HepG2 (cell line): ENCODE measurements around the gene FUBP3. TPM values are rescaled to one million over a fixed set of nuclear protein-coding genes. Genes with fewer than 3 reads are reported as not detected.

Experiments
- ATF1 ChIP-seq: IDR thresholded peaks from 2 replicates; pipeline ENCODE4 v1.6.1; 2016; ENCODE audit warnings: mild to moderate bottlenecking, control low read depth
- BRCA1 ChIP-seq: sonication (generic); formaldehyde crosslinking; IDR thresholded peaks from 2 replicates; pipeline ENCODE4 v1.4.0; 2020; ENCODE audit warnings: missing genetic modification reagents
- EEA1 ChIP-seq: sonication (generic); formaldehyde crosslinking; IDR thresholded peaks from 2 replicates; pipeline ENCODE4 v1.5.1; 2020; ENCODE audit warnings: mild to moderate bottlenecking, missing genetic modification reagents, borderline replicate concordance
- HNF4G ChIP-seq, 2 experiments: sonication (generic) in 1 of 2; formaldehyde crosslinking in 1 of 2; IDR thresholded peaks; 2 replicates each; pipeline versions ENCODE4 v1.4.0 to v1.6.1; 2011 to 2020; ENCODE audit warnings: borderline replicate concordance in 2 of 2, low read depth in 2 of 2, mild to moderate bottlenecking in 2 of 2, low read length in 1 of 2, missing genetic modification reagents in 1 of 2, moderate library complexity in 1 of 2
- PAWR ChIP-seq: sonication (generic); formaldehyde crosslinking; IDR thresholded peaks from 2 replicates; pipeline ENCODE4 v1.4.0; 2020; ENCODE audit warnings: missing genetic modification reagents, mild to moderate bottlenecking, borderline replicate concordance
- RBFOX2 ChIP-seq: fragments of 200-400 bp; formaldehyde crosslinking; IDR thresholded peaks from 2 replicates; pipeline ENCODE4 v1.6.1; 2017; ENCODE audit warnings: low read depth, mild to moderate bottlenecking, low read length
- RBM22 ChIP-seq: fragments of 200-400 bp; formaldehyde crosslinking; optimal IDR thresholded peaks from 2 replicates; pipeline ENCODE3; 2017; ENCODE audit warnings: mild to moderate bottlenecking, low read length, moderate library complexity
- STAT6 ChIP-seq: sonication (generic); formaldehyde crosslinking; IDR thresholded peaks from 2 replicates; pipeline ENCODE4 v1.4.0; 2020; ENCODE audit warnings: missing genetic modification reagents, mild to moderate bottlenecking, borderline replicate concordance
- TAF15 ChIP-seq: fragments of 200-400 bp; formaldehyde crosslinking; IDR thresholded peaks from one replicate; pipeline ENCODE4 v1.6.1; 2018; ENCODE audit warnings: mild to moderate bottlenecking, low read depth, low read length; ENCODE audit not compliant: poor library complexity, severe bottlenecking
- THAP11 ChIP-seq: IDR thresholded peaks from 2 replicates; pipeline ENCODE4 v1.6.1; 2016; ENCODE audit warnings: missing biosample characterization, missing genetic modification reagents
- XRCC5 ChIP-seq: fragments of 200-400 bp; formaldehyde crosslinking; optimal IDR thresholded peaks from 2 replicates; pipeline ENCODE3; 2017; ENCODE audit warnings: mild to moderate bottlenecking, low read length
- ZBTB44 ChIP-seq: sonication (generic); formaldehyde crosslinking; IDR thresholded peaks from 2 replicates; pipeline ENCODE4 v1.4.0; 2020; ENCODE audit warnings: missing genetic modification reagents
- ZFX ChIP-seq: sonication (generic); formaldehyde crosslinking; IDR thresholded peaks from 2 replicates; pipeline ENCODE4 v1.4.0; 2020; ENCODE audit warnings: mild to moderate bottlenecking, low read depth, missing genetic modification reagents, moderate library complexity
- ZNF101 ChIP-seq: sonication (generic); formaldehyde crosslinking; IDR thresholded peaks from 2 replicates; pipeline ENCODE4 v1.4.0; 2020; ENCODE audit warnings: mild to moderate bottlenecking, low read depth, missing genetic modification reagents, borderline replicate concordance
- ZNF224 ChIP-seq: sonication (generic); formaldehyde crosslinking; IDR thresholded peaks from 2 replicates; pipeline ENCODE4 v1.5.0; 2020; ENCODE audit warnings: mild to moderate bottlenecking, missing genetic modification reagents
- ZNF44 ChIP-seq: sonication (generic); formaldehyde crosslinking; IDR thresholded peaks from 2 replicates; pipeline ENCODE4 v1.5.1; 2020; ENCODE audit warnings: mild to moderate bottlenecking, missing genetic modification reagents
- ZNF503 ChIP-seq: sonication (generic); formaldehyde crosslinking; IDR thresholded peaks from 2 replicates; pipeline ENCODE4 v1.4.0; 2020; ENCODE audit warnings: missing genetic modification reagents
- ZSCAN25 ChIP-seq: sonication (generic); formaldehyde crosslinking; IDR thresholded peaks from 2 replicates; pipeline ENCODE4 v1.8.0; 2022; ENCODE audit warnings: mild to moderate bottlenecking, missing genetic modification reagents
- polyA plus RNA-seq, 8 experiments: library from polyadenylated mRNA; depleted of rRNA in 3 of 8; stranded (reverse) in 7 of 8; unstranded in 1 of 8; fragments of >200 nt; fragmentation: Illumina TruSeq in 4 of 8; extraction: Trizol in 4 of 8; gene quantifications; 2 replicates each; pipeline versions ENCODE4 v1.2.1 to v1.2.3, GENCODE V29; 2011 to 2016; ENCODE audit warnings: low read depth in 4 of 8, missing spikeins in 1 of 8, mixed read lengths in 1 of 8; ENCODE audit not compliant: insufficient read depth in 1 of 8
- total RNA-seq, 5 experiments: library from RNA; depleted of rRNA; stranded (reverse); fragments of >200 nt; fragmentation: Illumina TruSeq; extraction: Trizol; gene quantifications; 2 replicates each; pipeline ENCODE4 v1.2.3, GENCODE V29; 2016; ENCODE audit warnings: low read depth in 1 of 5
- TF ChIP-seq, protein P1 (sequence below): sonication (generic); formaldehyde crosslinking; IDR thresholded peaks from 2 replicates; pipeline ENCODE4 v1.5.0; 2020; ENCODE audit warnings: mild to moderate bottlenecking, missing genetic modification reagents, borderline replicate concordance

The FUBP3 gene
- total and polyA plus RNA-seq, 2 of the 13 experiments (the other 11 are each of a cell fraction or from before 2014, with no cell fraction given), result 28.7 to 40.0 TPM

GRCh38 chr9:130680836-130681768 is 101.7 kb downstream of the FUBP3 start (continued):
- TF ChIP-seq, protein P1, sequence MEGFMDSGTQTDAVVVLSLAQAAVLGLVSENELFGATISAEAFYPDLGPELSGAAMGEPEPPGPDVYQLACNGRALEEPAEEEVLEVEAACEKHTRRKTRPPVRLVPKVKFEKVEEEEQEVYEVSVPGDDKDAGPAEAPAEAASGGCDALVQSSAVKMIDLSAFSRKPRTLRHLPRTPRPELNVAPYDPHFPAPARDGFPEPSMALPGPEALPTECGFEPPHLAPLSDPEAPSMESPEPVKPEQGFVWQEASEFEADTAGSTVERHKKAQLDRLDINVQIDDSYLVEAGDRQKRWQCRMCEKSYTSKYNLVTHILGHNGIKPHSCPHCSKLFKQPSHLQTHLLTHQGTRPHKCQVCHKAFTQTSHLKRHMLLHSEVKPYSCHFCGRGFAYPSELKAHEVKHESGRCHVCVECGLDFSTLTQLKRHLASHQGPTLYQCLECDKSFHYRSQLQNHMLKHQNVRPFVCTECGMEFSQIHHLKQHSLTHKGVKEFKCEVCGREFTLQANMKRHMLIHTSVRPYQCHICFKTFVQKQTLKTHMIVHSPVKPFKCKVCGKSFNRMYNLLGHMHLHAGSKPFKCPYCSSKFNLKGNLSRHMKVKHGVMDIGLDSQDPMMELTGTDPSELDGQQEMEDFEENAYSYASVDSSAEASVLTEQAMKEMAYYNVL, result peak; percentile 54; the same call in 1 of the 2 replicates
- TF ChIP-seq ZNF44 (CRISPR knock-in tag) (no peak), RBFOX2 (peak; percentile 75), ZSCAN25 (CRISPR knock-in tag) (peak; percentile 49; the same call in 1 of the 2 replicates), ZNF101 (CRISPR knock-in tag) (0 out of 2 replicates have a peak, but pooled peaks have one; percentile 46), ATF1 (no peak), THAP11 (CRISPR knock-in tag) (peak; percentile 49; the same call in 1 of the 2 replicates), HNF4G (IDR thresholded peaks at IDR 0.05; ENCODE audit: borderline replicate concordance, low read depth, low read length) (no peak), HNF4G (CRISPR knock-in tag; IDR thresholded peaks at IDR 0.05; ENCODE audit: borderline replicate concordance, low read depth) (no peak), XRCC5 (no peak), BRCA1 (CRISPR knock-in tag) (0 out of 2 replicates have a peak, but pooled peaks have one; percentile 30), TAF15 (no peak), PAWR (CRISPR knock-in tag) (no peak), ZNF224 (CRISPR knock-in tag) (peak; percentile 86; the same call in 1 of the 2 replicates), ZBTB44 (CRISPR knock-in tag) (peak; percentile 82; the same call in 1 of the 2 replicates), ZNF503 (CRISPR knock-in tag) (peak; percentile 66; the same call in 1 of the 2 replicates), RBM22 (no peak), STAT6 (CRISPR knock-in tag) (0 out of 2 replicates have a peak, but pooled peaks have one; percentile 8), ZFX (CRISPR knock-in tag) (peak; percentile 69), EEA1 (peak; percentile 56; the same call in 1 of the 2 replicates)
